AG09309 (cell line): ENCODE results near the gene MUC13.
A peak's percentile ranks its signal among the peaks of the same experiment; 100 is the strongest.

Source experiments
- DNase-seq: peaks from one replicate; pipeline ENCODE4 v3.0.0-alpha.2; 2010; ENCODE audit warnings: low read depth
- H3K4me3 ChIP-seq: 2 replicates; pipeline ENCODE4 v1.5.1; 2011; ENCODE audit warnings: mild to moderate bottlenecking, low read depth, low read length, moderate library complexity; ENCODE audit not compliant: control insufficient read depth
- CTCF ChIP-seq: IDR thresholded peaks from 2 replicates; pipeline ENCODE4 v1.5.1; 2011; ENCODE audit warnings: mild to moderate bottlenecking, low read depth, low read length, inconsistent platforms; ENCODE audit not compliant: insufficient read depth, control insufficient read depth; ENCODE audit errors: missing control alignments

MUC13 gene

GRCh38 chr3:124890573-124891190, 43.9 kb downstream of the MUC13 start:
- no peak overlapping the region for H3K4me3 ChIP-seq
- DNase-seq: no peak
- no peak for TF ChIP-seq CTCF

GRCh38 chr3:124888482-124889441, 45.8 kb downstream of the MUC13 start:
- TF ChIP-seq CTCF: no peak
- H3K4me3 ChIP-seq: no peak overlapping the region
- no peak for DNase-seq

- H3K4me3 ChIP-seq: peak overlapping the region; percentile 65; the same call in 1 of the 2 replicates
- no peak for TF ChIP-seq CTCF
- no peak for DNase-seq
Observed at GRCh38 chr3:124887932-124888298, 46.6 kb downstream of the MUC13 start.

- no peak for TF ChIP-seq CTCF
- no peak for DNase-seq
- peak within 1 kb of the TSS; percentile 65 for H3K4me3 ChIP-seq
Observed at GRCh38 chr3:124887177-124887931, 47.2 kb downstream of the MUC13 start, which contains the start of gene ITGB5. TSS of gene ITGB5 (minus strand) at chr3:124887365. CDS start at chr3:124887000, 365 bp downstream.

GRCh38 chr3:124886168-124887056, 48.1 kb downstream of the MUC13 start:
- peak overlapping the region; percentile 65 for H3K4me3 ChIP-seq
- DNase-seq: no peak
- no peak for TF ChIP-seq CTCF
